GM21528 (cell line): ENCODE data around the gene NLGN4Y.
"Not testable (repeated sequence)": the region's sequence is repeated elsewhere in the genome, so short reads cannot be mapped to it uniquely, and the experiment has no call there.

Source experiments
- ATAC-seq: cut with Tn5 transposase; IDR thresholded peaks from one replicate; pipeline ENCODE4 v1.9.1; 2021; ENCODE audit warnings: mild to moderate bottlenecking, moderate library complexity; ENCODE audit not compliant: unreplicated experiment, low FRiP score

Gene NLGN4Y

GRCh38 chrY:14829366-14829885 lies 305.1 kb downstream of the NLGN4Y start:
- ATAC-seq = no peak

- ATAC-seq = peak; percentile 85
Measured at GRCh38 chrY:14834103-14835060, 310.1 kb downstream of the NLGN4Y start.

GRCh38 chrY:14837466-14837865 lies 313.1 kb downstream of the NLGN4Y start:
- ATAC-seq = no peak

GRCh38 chrY:14850734-14851133 lies 326.4 kb downstream of the NLGN4Y start:
- no peak for ATAC-seq

- no peak for ATAC-seq
Measured at GRCh38 chrY:14860448-14860847, 336.1 kb downstream of the NLGN4Y start.

GRCh38 chrY:14861033-14861432 lies 336.7 kb downstream of the NLGN4Y start:
- ATAC-seq = not testable (repeated sequence)

GRCh38 chrY:14871971-14872370 lies 347.6 kb downstream of the NLGN4Y start:
- ATAC-seq = no peak
